Lung (tissue), 12 donors: ENCODE results near the gene IGLL5. TPM values are rescaled to one million over a fixed set of nuclear protein-coding genes. Genes with fewer than 3 reads are reported as not detected.
"Not testable (repeated sequence)": the region's sequence is repeated elsewhere in the genome, so short reads cannot be mapped to it uniquely, and the experiment has no call there.

Experiments
- ATAC-seq: fragments of 200-7000 bp; cut with Tn5 transposase; one replicate; pipeline ENCODE4 v1.9.1; 2020; ENCODE audit warnings: moderate number of reproducible peaks; ENCODE audit not compliant: insufficient read depth, low FRiP score
- DNase-seq, 3 donors: peaks; one replicate each; pipeline ENCODE4 v3.0.0-alpha.2; 2013 to 2017
- H3K27ac ChIP-seq, 2 donors: one replicate each; pipeline ENCODE4 v1.5.1; 2013; ENCODE audit warnings: mild to moderate bottlenecking in 2 of 2, moderate library complexity in 2 of 2, control low read depth in 1 of 2, inconsistent platforms in 1 of 2, low read depth in 1 of 2, low read length in 1 of 2
- H3K27me3 ChIP-seq, 3 donors: one replicate each; pipeline ENCODE4 v1.5.1; 2013; ENCODE audit warnings: low read length in 2 of 3; ENCODE audit not compliant: control insufficient read depth in 3 of 3, insufficient read depth in 3 of 3
- H3K36me3 ChIP-seq, 4 donors: one replicate each; pipeline ENCODE4 v1.5.1; 2013; ENCODE audit warnings: low read length in 4 of 4, mild to moderate bottlenecking in 1 of 4, moderate library complexity in 1 of 4; ENCODE audit not compliant: control insufficient read depth in 4 of 4, insufficient read depth in 4 of 4
- H3K4me1 ChIP-seq, 5 donors: one replicate each; pipeline ENCODE4 v1.5.1; 2013; ENCODE audit warnings: low read length in 5 of 5, mild to moderate bottlenecking in 2 of 5, moderate library complexity in 1 of 5; ENCODE audit not compliant: control insufficient read depth in 5 of 5, insufficient read depth in 5 of 5
- H3K4me3 ChIP-seq: one replicate; pipeline ENCODE4 v1.5.1; 2013; ENCODE audit warnings: mild to moderate bottlenecking, control low read depth, moderate library complexity
- H3K9ac ChIP-seq, 2 donors: one replicate each; pipeline ENCODE4 v1.5.1; 2013; ENCODE audit warnings: low read length in 2 of 2, control low read depth in 1 of 2; ENCODE audit not compliant: insufficient read depth in 1 of 2
- H3K9me3 ChIP-seq, 4 donors: one replicate each; pipeline ENCODE4 v1.5.1; 2013; ENCODE audit warnings: low read length in 3 of 4, mild to moderate bottlenecking in 1 of 4, moderate library complexity in 1 of 4; ENCODE audit not compliant: control insufficient read depth in 4 of 4, insufficient read depth in 3 of 4
- CTCF ChIP-seq: IDR thresholded peaks from 2 replicates; pipeline ENCODE4 v1.5.1; 2012; ENCODE audit warnings: mild to moderate bottlenecking; ENCODE audit errors: control extremely low read depth, extremely low read depth
- WGBS, 2 donors: extraction: QIAGEN DNeasy Blood & Tissue Kit; methylation state at CpG; one replicate each; pipeline ENCODE4 v1.1.7; 2013; 5-methylcytosine and 5-hydroxymethylcytosine counted together
- polyA plus RNA-seq, 2 donors: library from polyadenylated mRNA; stranded (reverse); fragments of 200-250 nt; gene quantifications; one replicate each; pipeline ENCODE4 v1.2.1, GENCODE V29; 2013
- total RNA-seq, 2 donors: library from RNA; depleted of rRNA in 1 of 2; stranded (reverse); fragments of >200 nt in 1 of 2; gene quantifications; one replicate each; pipeline ENCODE4 v1.2.1, GENCODE V29; 2014 to 2021
- donor health status: control.
- donor health status: control.
- donor health status: Bipolar disorder and iron deficiency.
- donor health status: healthy.
- donor health status: DM: yes; HTN: yes; CAD: no.

Gene IGLL5
- total and polyA plus RNA-seq, 4 donors = 5.4 to 21.5 (median 11.3) TPM

DNA sequence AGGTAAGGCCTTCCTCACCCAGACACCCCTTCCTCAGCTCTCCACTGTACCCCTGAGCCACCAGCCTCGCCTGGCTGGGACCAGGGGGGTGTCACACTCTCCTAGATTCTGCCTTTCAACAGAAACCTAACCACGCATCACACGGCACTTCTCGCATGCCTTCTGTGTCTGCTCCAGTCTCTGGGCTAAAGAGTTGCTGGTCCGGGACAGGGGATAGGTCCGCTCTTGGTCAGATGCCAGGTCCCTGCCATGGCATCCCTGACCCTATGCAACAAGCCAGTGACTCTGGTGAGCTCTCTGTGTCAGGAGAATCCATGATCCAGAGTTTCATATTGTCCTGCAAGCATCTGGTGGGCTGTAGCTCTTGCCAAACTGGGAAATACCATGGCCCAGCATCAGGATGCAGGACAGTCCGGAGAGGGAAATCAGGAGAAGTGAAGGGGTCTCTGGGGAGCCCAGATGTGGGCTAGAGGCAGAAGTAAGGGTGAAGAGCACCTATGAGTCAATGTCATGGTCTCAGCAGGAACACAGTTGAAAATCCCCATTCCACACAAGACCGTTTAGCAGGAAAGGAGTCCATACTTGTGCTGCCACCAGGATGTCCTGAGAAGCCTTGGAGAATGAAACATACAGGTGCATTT is 14.1 kb downstream of the IGLL5 start:
- no peak for TF ChIP-seq CTCF
- 85 to 87% methylated on average over 8 of the region's 8 CpGs for WGBS, 2 donors
- no peak for ATAC-seq
- no peaks in the 10 kb centered on the region for H3K36me3 ChIP-seq
- no peak overlapping the region for H3K9ac ChIP-seq
- DNase-seq = peak in 2 of 3 donors; percentile 10 to 12
- peaks cover 0 to 18% (median 10%) of the 10 kb centered on the region in 5 donors for H3K4me1 ChIP-seq
- H3K9me3 ChIP-seq = peaks cover 0 to 3% (median 0%) of the 10 kb centered on the region in 4 donors
- H3K4me3 ChIP-seq = no peak overlapping the region
- H3K27ac ChIP-seq = no peak overlapping the region
- no peaks in the 10 kb centered on the region for H3K27me3 ChIP-seq

DNA sequence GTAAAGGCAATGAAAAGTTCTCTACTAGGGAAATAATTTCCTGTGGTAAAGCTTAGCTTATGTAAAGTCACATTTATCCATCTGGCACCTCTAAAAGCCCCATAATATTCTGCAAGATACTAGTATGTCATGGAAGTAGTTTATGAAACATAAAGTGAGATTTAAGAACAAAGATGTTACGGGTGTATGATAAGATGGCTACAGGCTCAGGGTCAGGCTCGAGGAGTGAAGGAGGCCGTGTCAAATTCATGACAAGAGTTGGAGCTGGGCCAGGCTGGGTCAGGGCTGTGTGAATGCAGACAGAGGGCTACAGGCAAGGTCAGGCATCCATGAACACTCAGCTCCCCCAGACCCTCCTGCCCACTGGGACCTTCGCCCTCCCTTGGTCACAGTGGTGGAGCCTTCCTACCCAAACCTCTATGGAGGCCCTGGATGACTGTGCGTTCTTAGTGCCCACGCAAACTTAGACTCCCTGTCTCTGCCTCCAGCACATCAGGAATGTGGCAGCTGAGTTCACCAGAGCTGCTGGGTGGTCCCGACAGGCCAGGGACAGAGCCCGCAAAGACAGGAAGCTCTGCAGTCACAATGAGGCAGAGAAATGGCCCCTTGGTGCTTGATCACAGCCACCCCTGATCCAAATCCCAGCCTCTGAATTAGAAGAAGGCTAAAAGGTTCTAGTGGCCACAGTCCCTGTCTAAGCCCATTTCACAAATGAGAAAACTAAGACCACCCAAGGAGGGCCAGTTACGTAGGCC is 14.8 kb downstream of the IGLL5 start:
- 75 to 78% methylated on average over 9 of the region's 9 CpGs for WGBS, 2 donors
- Histone ChIP-seq H3K36me3 (no peaks in the 10 kb centered on the region), H3K27ac (no peak overlapping the region), H3K9me3 (no peaks in the 10 kb centered on the region), H3K4me1 (peaks cover 0 to 18% (median 10%) of the 10 kb centered on the region in 5 donors), H3K4me3 (no peak overlapping the region), H3K9ac (no peak overlapping the region), H3K27me3 (no peaks in the 10 kb centered on the region)
- DNase-seq (peak in 2 of 3 donors; percentile 41 to 73), ATAC-seq (no peak)
- no peak for TF ChIP-seq CTCF

DNA sequence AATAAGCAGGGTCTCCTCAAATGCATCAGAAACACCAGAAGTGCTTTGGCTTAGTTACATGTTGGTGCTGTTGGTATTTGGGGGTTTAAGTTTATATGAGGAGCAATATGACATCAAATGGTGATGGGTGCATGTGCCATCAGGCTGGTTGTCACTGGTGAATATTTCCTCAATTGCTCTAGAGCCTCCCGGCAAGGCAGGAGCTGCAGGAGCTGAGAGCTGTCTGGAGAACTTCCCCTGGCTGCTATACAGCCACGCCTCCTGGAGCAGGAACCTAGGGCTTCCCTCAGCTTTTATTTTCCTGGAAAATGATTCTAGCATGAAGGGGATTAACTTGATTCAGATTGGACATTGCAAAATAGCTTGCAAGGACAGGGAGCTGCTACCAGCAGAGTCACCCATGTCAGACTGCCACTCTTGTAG is 15.8 kb downstream of the IGLL5 start:
- TF ChIP-seq CTCF = no peak
- no peak overlapping the region for H3K27ac ChIP-seq
- no peak overlapping the region for H3K4me3 ChIP-seq
- ATAC-seq (no peak), DNase-seq (peak in 2 of 3 donors; percentile 30)
- WGBS, 2 donors = 34 to 43% methylated on average over 2 of the region's 2 CpGs
- no peak overlapping the region for H3K9ac ChIP-seq
- peaks cover 0 to 18% (median 10%) of the 10 kb centered on the region in 5 donors for H3K4me1 ChIP-seq
- no peaks in the 10 kb centered on the region for H3K27me3 ChIP-seq
- no peaks in the 10 kb centered on the region for H3K36me3 ChIP-seq
- H3K9me3 ChIP-seq = no peaks in the 10 kb centered on the region

GRCh38 chr22:22903781-22904192 is 16.2 kb downstream of the IGLL5 start:
- not testable (repeated sequence) for H3K27ac ChIP-seq, ATAC-seq, H3K36me3 ChIP-seq, H3K27me3 ChIP-seq, H3K9ac ChIP-seq, H3K9me3 ChIP-seq, DNase-seq, H3K4me3 ChIP-seq
- peaks cover 0 to 18% (median 10%) of the 10 kb centered on the region in 5 donors for H3K4me1 ChIP-seq
- 77 to 98% methylated on average over 1 of the region's 1 CpG for WGBS, 2 donors

GRCh38 chr22:22904736-22905135 is 17.1 kb downstream of the IGLL5 start:
- not testable (repeated sequence) for DNase-seq, H3K9ac ChIP-seq
- 89 to 94% methylated on average over 5 of the region's 5 CpGs for WGBS, 2 donors

DNA sequence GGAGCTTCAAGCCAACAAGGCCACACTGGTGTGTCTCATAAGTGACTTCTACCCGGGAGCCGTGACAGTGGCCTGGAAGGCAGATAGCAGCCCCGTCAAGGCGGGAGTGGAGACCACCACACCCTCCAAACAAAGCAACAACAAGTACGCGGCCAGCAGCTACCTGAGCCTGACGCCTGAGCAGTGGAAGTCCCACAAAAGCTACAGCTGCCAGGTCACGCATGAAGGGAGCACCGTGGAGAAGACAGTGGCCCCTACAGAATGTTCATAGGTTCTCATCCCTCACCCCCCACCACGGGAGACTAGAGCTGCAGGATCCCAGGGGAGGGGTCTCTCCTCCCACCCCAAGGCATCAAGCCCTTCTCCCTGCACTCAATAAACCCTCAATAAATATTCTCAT is 18.8 kb downstream of the IGLL5 start:
- H3K27me3 ChIP-seq, DNase-seq, H3K27ac ChIP-seq, H3K4me3 ChIP-seq, H3K9ac ChIP-seq, H3K36me3 ChIP-seq, ATAC-seq, H3K9me3 ChIP-seq: not testable (repeated sequence)
- peaks cover 0 to 18% (median 10%) of the 10 kb centered on the region in 5 donors for H3K4me1 ChIP-seq
- 82 to 96% methylated on average over 5 to 8 of the region's 10 CpGs for WGBS, 2 donors

More at GRCh38 chr22:22904736-22905135, 17.1 kb downstream of the IGLL5 start:
- H3K27me3 ChIP-seq, H3K9me3 ChIP-seq, H3K36me3 ChIP-seq, ATAC-seq, H3K27ac ChIP-seq, H3K4me3 ChIP-seq: not testable (repeated sequence)
- H3K4me1 ChIP-seq = peaks cover 0 to 18% (median 10%) of the 10 kb centered on the region in 5 donors
